Measurements from ENCODE around the gene OR10C1.

Gene OR10C1

DNA sequence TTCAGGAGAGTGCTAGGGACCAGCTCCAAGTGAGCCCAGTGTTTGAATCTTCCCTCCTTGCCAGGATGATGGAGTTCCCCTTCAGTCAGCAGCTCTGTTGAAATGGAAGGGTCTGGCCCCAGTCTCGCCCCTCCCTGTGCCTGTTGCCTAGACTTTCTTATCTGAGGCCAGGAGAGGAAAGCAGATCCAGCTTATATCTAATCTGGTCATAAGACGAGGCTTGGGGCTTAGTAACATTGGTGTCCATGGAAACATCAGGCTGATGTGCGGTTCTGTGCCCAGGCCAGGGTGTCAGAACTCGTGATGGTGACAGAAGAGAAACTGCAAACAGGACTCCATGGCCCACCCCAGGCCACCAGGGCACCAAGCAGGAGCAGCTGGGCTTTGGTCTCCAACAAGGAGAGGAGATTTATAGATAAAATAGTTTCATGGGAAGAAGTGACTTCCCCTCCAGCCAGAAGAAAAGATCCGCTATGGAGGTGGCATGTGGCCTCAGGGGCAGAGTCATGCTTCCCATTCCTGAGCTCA lies 38.9 kb downstream of the OR10C1 start:
- in situ Hi-C loops (cut with MboI; ENCODE audit: low sequenced_read_pairs) = no loop called here

GRCh38 chr6:29478740-29479139 lies 39.6 kb downstream of the OR10C1 start:
- in situ Hi-C loops (cut with MboI; ENCODE audit: low sequenced_read_pairs) = no loop called here

GRCh38 chr6:29479560-29479959 lies 40.5 kb downstream of the OR10C1 start:
- in situ Hi-C loops (cut with MboI; ENCODE audit: low sequenced_read_pairs) = no loop called here

DNA sequence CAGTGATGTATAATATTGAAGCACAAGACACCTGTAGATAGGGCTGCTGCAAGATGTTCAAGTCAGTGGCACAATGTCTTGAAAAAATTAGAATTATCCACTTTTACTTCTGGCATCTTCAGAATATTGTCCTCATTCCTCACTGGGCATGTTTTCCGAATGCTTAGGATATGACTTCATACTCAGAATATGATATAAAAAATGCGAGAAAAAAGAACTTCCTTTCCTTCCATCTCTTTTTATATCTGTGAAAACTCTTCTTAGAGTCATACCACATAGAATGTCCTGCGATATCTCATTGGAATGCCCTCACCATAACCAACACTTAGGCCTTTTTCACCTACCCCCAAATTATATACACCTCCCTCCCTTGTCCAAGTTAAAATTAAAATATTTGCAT lies 44.1 kb downstream of the OR10C1 start:
- in situ Hi-C loops (cut with MboI; ENCODE audit: low sequenced_read_pairs) = no loop called here

GRCh38 chr6:29483735-29484134 lies 44.6 kb downstream of the OR10C1 start:
- in situ Hi-C loops (cut with MboI; ENCODE audit: low sequenced_read_pairs) = no loop called here

GRCh38 chr6:29486577-29486976 lies 47.5 kb downstream of the OR10C1 start:
- in situ Hi-C loops (cut with MboI; ENCODE audit: low sequenced_read_pairs) = no loop called here

DNA sequence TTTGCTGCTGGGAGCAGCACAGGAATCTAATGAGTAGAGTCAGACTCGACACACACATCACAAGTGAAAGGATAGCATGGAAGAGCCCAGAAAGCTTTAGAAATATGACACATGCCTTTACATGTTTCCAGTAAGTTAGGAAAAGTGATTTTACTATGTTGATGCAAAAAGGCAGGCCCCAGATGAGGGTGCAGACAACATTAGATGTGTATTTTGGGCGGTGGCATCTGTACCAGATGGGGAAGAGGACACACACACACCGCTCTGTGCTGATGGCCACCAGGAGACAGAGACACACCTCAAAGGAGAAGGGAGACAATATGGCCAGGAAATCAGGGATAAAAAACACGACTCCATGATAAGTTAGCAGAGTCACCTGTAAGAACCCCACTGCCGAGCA lies 48.0 kb downstream of the OR10C1 start:
- in situ Hi-C loops (cut with MboI; ENCODE audit: low sequenced_read_pairs) = no loop called here

GRCh38 chr6:29487660-29488059 lies 48.6 kb downstream of the OR10C1 start, which contains the start of gene MAS1L:
Gene MAS1L, minus strand, starts transcription at chr6:29487956. Its CDS starts 54 bp downstream, at chr6:29487902.
- in situ Hi-C loops (cut with MboI; ENCODE audit: low sequenced_read_pairs) = no loop called here

GRCh38 chr6:29488874-29489273 lies 49.8 kb downstream of the OR10C1 start:
- in situ Hi-C loops (cut with MboI; ENCODE audit: low sequenced_read_pairs) = no loop called here

GRCh38 chr6:29489286-29489685 lies 50.2 kb downstream of the OR10C1 start:
- in situ Hi-C loops (cut with MboI; ENCODE audit: low sequenced_read_pairs) = no loop called here

GRCh38 chr6:29490055-29490454 lies 50.9 kb downstream of the OR10C1 start:
- in situ Hi-C loops (cut with MboI; ENCODE audit: low sequenced_read_pairs) = no loop called here

GRCh38 chr6:29490552-29490951 lies 51.4 kb downstream of the OR10C1 start:
- in situ Hi-C loops (cut with MboI; ENCODE audit: low sequenced_read_pairs) = no loop called here

All from HL-60/S4 treated with retinoic acid at 250 ng/mL for 4 days and 3 days (cell line).